OCI-LY3 (cell line): ENCODE measurements around the gene IGF2.

Experiments used
- EZH2phosphoT487 ChIP-seq: fragments of 200-600 bp; shearing (Covaris generic); IDR thresholded peaks from 2 replicates; pipeline ENCODE4 v1.6.1; 2018; ENCODE audit warnings: antibody characterized with exemption, mixed run types, low read depth
- TF ChIP-seq, protein P1 (sequence below): fragments of 200-600, 300-600 bp; sonication (generic); IDR thresholded peaks from 2 replicates; pipeline ENCODE4 v1.5.1; 2014; ENCODE audit warnings: antibody characterized with exemption, low read length, low read depth

DNA sequence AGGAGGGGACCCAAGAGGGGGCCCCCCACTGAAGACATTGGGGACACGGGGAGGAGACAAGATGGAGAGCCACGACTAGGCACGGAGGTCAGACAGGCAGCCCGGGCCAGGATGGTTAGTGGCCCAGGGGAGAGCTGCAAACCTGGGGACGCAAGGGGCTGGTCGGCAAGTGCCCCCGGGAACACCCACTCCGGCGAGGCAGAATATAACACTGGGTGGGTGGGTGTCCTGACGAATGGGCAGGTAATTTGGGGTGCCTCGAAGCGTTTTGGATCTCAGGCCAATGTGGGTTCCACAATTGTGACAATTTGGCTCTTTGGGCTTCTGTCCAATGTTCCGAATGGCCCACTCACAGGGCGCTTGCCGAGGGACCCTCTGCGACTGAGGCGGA is 9.9 kb downstream of the IGF2 start:
- TF ChIP-seq, protein P1, sequence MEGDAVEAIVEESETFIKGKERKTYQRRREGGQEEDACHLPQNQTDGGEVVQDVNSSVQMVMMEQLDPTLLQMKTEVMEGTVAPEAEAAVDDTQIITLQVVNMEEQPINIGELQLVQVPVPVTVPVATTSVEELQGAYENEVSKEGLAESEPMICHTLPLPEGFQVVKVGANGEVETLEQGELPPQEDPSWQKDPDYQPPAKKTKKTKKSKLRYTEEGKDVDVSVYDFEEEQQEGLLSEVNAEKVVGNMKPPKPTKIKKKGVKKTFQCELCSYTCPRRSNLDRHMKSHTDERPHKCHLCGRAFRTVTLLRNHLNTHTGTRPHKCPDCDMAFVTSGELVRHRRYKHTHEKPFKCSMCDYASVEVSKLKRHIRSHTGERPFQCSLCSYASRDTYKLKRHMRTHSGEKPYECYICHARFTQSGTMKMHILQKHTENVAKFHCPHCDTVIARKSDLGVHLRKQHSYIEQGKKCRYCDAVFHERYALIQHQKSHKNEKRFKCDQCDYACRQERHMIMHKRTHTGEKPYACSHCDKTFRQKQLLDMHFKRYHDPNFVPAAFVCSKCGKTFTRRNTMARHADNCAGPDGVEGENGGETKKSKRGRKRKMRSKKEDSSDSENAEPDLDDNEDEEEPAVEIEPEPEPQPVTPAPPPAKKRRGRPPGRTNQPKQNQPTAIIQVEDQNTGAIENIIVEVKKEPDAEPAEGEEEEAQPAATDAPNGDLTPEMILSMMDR: no peak
- TF ChIP-seq EZH2phosphoT487: no peak
